GM12872 (cell line): ENCODE results near the gene HECTD2.

Source experiments
- CTCF ChIP-seq: IDR thresholded peaks from 3 replicates; pipeline ENCODE4 v1.5.1; 2011; ENCODE audit warnings: low read depth, mild to moderate bottlenecking, low read length, moderate library complexity; ENCODE audit not compliant: insufficient read depth

HECTD2 gene

GRCh38 chr10:91558473-91558872, 148.3 kb downstream of the HECTD2 start:
- no peak for TF ChIP-seq CTCF

GRCh38 chr10:91559169-91559568, 149.0 kb downstream of the HECTD2 start:
- TF ChIP-seq CTCF, result no peak

- TF ChIP-seq CTCF, result no peak
Observed at GRCh38 chr10:91559750-91560149, 149.6 kb downstream of the HECTD2 start.

GRCh38 chr10:91562839-91563581, 152.9 kb downstream of the HECTD2 start:
- TF ChIP-seq CTCF, result no peak

GRCh38 chr10:91564026-91564425, 153.9 kb downstream of the HECTD2 start:
- TF ChIP-seq CTCF, result no peak
